Stimulated activated CD4-positive, alpha-beta T cell treated with anti-CD3 and anti-CD28 coated beads, Interleukin-15, amount 100 ng/mL, for 1 hour (primary cell): Measurements from ENCODE around the gene CCNE1.
"Not testable (repeated sequence)": the region's sequence is repeated elsewhere in the genome, so short reads cannot be mapped to it uniquely, and the experiment has no call there.

Experiments
- DNase-seq, 2 donors: peaks; one replicate each; pipeline ENCODE4 v3.0.0-alpha.2; 2020; ENCODE audit warnings: low read depth in 1 of 2, low spot score in 1 of 2

CCNE1 gene

DNA sequence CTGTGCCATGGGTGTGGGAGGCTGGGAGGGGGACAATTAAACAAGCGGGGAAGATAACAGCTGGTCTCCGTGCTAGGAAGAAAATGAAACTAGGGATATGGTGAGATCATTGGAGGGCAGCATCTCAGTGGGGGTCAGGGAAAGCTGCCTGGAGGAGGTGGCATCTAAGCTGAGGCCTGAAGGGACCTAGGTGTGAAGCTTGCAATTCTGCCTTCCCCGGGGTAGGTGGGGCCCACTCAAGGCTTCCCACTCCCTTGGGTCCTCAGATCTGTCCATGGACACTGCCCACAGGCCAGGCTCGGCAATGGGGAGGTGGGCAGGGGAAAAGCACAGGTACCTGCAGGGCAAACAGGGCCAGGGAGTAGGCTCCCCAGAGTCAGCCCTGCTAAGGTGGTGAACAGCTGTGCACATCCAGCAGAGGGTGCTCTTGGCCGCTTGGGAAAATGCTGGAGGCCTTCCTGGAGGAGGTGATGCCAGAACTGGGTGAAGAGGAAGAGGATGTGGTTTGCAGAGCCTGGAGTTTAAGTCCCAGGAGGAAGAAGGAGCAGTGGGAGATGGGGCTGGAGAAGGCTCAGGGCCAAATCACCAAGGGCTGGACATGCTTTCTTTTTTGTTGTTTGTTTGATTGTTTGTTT, 25.7 kb upstream of the CCNE1 start:
- no peak for DNase-seq

GRCh38 chr19:29787281-29787680, 24.5 kb upstream of the CCNE1 start:
- no peak for DNase-seq

GRCh38 chr19:29789007-29789406, 22.8 kb upstream of the CCNE1 start:
- no peak for DNase-seq

DNA sequence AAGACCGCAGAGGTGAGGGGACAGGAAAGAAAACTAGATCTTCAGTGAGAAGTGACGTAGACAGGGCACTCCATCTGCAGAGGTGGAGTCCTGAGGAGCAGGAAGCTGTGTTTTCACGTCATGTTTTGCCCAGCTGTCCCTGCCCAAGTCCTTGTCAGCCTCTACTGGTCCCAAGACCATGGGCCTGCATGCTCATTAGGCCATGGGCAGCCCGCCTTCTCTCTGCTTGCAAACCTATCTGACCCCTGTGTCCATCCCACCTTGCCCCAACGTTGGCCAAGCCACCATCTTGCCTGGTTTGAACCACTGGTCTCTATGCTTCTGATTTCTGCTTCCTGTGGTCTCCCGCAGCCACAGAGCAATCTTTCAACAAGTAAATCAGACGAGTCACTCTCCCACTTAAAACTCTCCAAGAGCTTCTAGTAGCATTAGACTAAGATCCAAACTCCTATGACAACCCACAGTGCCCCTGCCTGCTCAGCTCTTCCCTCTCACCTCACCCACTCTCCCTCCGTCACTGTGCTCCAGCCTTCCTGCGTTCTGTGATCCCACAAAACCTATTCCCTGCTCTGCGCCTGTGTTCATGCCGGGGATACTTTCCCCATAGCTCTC, 18.6 kb upstream of the CCNE1 start:
- no peak for DNase-seq

GRCh38 chr19:29794490-29794889, 17.3 kb upstream of the CCNE1 start:
- not testable (repeated sequence) for DNase-seq

DNA sequence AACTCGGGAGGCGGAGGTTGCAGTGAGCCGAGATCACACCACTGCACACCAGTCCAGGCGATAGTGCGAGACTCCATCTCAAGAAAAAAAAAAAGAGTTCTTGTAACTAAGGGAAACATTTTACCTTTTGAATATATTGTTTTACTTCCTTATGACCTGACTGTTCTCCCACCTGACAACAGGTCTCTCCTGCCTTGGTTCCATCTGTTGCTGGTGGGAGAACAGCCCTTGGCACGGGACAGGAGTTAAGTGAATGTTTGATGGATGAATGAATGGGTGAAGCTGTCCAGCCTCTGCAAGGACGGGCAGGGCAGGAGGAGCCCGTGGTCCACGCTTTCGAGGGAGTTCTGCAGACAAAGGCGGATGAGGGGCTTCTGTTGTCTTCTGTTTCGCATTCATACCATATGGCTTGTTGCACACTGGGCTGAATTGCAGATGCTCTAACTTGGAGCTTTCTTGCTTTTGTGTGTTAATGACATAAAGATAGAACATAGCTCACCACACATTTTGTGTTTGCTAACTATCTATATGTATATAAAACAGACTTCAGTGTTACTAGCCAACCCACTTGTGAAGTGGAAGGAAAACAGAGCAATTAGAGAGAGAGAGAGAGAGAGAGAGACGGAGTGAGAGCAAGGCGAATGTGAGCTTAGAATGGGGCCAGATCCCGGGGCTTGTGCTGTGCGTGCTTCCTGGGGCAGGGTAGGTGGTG, 16.2 kb upstream of the CCNE1 start:
- DNase-seq = no peak

DNA sequence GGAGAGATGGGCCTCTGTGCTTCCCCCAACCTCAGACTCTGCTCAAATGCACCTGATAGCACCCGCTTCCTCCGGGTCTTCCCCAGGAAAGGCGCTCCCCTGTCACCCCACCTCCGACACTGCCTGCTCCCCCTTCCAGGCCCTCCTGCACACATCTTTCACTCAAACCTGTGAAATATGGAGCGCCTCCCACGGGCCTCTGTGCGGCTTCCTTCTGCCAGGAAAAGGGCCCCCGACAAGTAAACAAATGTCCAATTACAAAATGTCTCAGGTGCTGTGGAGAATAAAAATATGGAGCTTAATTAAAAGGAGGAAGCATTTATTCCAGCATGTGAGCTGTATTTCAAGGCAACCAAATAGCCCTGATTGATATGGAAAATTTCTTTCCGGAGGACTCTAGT, 15.6 kb upstream of the CCNE1 start:
- DNase-seq = no peak

DNA sequence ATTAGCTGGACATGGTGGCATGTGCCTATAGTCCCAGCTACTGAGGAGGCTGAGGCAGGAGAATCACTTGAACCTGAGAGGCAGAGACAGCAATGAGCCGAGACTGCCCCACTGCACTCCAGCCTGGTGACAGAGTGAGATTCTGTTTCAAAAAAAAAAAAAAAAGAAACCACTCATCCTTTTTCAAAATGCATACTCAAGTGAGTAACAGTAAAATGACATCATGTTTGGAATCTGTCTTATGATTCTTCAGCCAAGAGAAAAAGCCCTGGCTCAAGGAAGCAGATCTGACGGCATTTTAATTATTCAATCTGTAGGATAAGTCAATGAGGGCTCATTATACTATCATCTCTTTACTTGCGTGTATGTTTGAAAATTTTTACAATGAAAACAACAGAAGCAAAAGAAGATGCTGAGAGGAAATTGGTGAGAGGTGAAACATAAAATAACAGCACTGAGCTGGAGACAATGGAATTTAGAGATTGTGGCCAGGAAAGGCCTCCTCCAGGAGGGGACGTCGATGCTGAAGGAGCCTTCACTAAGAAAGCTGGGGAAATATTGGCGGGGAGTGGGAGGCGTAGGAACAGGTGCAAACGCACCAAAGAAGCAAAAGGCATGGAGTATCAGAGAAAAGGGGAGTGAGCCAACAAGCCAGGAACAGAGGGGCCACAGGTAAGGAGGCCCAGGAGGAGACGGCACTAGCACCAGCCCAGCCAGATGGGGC, 12.9 kb upstream of the CCNE1 start:
- no peak for DNase-seq

GRCh38 chr19:29800100-29800825, 11.5 kb upstream of the CCNE1 start:
- DNase-seq = no peak

GRCh38 chr19:29803951-29804350, 7.8 kb upstream of the CCNE1 start:
- DNase-seq = not testable (repeated sequence)

DNA sequence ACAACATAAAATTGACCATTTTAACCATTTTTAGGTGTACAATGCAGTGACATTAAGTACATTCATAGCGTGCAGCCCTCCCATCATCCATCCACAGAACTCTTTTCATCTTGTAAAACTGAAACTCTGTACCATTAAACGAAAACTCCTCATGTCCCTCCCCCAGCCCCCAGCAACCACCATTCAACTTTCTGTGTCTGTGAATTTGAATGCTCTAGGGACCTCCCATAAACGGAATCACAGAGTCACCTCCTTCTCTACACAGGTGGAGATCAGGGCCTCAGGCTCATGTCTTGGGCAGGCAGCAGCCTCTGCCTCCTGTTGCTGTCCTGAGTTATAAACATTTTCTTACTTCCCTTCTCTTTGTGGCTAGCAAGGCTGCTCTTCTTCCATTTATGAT, 7.3 kb upstream of the CCNE1 start:
- no peak for DNase-seq

GRCh38 chr19:29805031-29805965, 6.5 kb upstream of the CCNE1 start:
- no peak for DNase-seq

DNA sequence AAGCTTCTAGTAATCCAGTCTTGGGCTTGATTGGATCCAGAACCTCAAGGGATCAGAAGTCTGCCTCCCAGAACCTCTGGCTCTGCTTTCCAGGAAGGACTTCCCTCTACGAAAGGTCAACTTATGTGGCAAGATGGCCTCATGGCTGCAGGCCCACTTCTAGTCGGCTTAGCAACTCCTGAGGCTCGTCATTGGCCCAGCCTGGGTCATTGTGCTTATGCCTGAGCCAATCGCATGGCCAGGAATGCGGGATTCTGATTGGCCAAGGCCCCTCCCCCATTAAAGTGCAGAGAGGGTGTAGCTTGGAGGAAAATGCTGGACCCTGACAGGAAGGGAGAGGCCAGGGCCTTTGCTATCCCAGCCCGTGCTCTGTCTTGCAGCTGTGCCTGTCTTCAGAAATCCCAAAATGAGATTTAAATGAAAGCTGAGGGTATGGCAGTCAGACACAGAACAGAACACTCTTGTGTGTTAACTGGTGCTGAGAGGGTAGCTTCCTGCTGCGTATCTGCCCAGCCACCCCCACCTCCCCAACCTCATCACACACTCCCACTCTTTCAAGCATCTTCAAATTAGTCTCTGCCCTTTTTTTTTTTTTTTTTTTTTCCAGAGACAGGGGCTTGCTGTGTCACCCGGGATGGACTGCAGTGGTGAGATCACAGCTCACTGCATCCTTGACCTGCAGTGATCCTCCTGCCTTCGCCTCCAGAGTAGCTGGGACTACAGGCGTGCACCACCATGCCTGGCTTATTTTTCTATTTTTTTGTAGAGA, 5.5 kb upstream of the CCNE1 start:
- no peak for DNase-seq

- no peak for DNase-seq
Observed at GRCh38 chr19:29807178-29807577, 4.6 kb upstream of the CCNE1 start.

- DNase-seq = no peak
Observed at GRCh38 chr19:29807870-29808405, 3.9 kb upstream of the CCNE1 start.

DNA sequence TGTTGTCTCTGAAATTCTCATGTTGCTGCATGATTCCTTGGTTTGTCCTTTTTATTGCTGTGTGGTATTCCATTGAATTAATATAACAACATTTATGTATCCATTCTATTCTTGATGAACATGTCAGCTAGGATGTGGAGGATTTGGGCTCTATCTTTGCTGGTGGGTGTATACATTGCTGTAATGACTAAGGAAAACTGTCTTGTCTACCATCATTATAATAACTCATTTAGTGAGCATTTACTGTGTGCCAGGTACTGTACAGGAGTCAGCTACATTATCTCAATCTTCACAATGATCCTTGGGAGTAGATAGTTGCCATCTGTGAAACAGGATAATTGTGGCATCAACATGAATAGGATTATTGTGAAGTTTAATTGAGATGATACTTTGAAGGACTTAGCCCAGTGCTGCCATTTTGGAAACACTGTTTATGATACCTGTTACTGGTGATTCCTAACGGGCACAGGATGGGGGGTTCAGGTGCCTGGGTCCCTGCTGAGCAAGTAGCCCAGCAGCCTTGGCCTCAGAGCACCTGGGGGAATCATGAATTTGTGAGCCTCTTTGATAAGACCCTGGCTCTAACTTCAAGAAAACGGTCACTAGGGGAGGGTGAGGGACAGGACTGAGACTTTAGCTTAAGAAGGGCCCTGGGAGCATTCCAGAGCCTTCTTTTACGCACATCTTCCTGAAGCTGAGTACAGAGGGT, 1.8 kb upstream of the CCNE1 start:
- DNase-seq = no peak

DNA sequence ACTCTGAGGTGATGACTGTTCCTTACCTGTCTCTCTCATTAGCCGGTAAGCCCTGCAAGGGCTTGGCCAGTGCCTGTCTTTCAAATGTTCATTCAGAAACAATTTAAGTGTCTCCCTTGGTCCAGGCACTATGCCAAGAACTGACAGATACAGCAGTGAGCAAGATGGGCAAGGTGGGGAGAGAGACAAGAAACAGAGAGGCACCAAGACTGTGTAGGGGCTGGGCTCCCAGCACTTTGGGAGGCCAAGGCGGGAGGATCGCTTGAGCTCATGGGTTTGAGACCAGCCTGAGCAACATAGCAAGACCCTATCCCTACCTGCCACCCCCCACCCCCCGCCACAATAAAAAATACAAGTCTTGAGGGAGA, 1.3 kb upstream of the CCNE1 start:
- DNase-seq = no peak

GRCh38 chr19:29812080-29812880, 489 bp downstream of the CCNE1 start:
- DNase-seq = no peak
